HepG2 (cell line): ENCODE results near the gene P2RX1. TPM values are rescaled to one million over a fixed set of nuclear protein-coding genes. Genes with fewer than 3 reads are reported as not detected.

ENCODE experiments used
- ATAC-seq: fragments of 200-7000 bp; cut with Tn5 transposase; 3 replicates; pipeline ENCODE4 v1.9.1; 2020; ENCODE audit warnings: mild to moderate bottlenecking, moderate library complexity
- BruUV-seq: library from RNA; stranded (reverse); fragments of 400-500 nt; replicated peaks from 2 replicates; lab custom pipeline; 2021; lab: Mats Ljungman, UMichigan
- CTCF ChIA-PET: fragments of 300-600 bp; formaldehyde crosslinking; extraction: SDS; loops from one replicate; lab custom pipeline; 2021; ENCODE audit warnings: low total read pairs, inconsistent platforms, low intra/inter-chr PET ratio; lab: Yijun Ruan, JAX
- POLR2A ChIA-PET: fragments of 350-600 bp; sonication (Branson Sonifier 250); formaldehyde crosslinking; loops from one replicate; lab custom pipeline; 2020; ENCODE audit warnings: antibody characterized with exemption, inconsistent platforms; lab: Yijun Ruan, JAX
- DNase-seq: peaks from one replicate; pipeline ENCODE4 v3.0.0-alpha.2; 2015; ENCODE audit warnings: low spot score
- FAIRE-seq: peaks from 3 replicates; lab custom pipeline; 2011; peaks lifted over from hg19 to GRCh38; lab: Jason Lieb, UNC
- H2AFZ ChIP-seq: one replicate; pipeline ENCODE4 v1.6.1; 2011; ENCODE audit warnings: low read length, inconsistent platforms
- H3K27ac ChIP-seq: fragments of 300-600 bp; 3 replicates; pipeline ENCODE4 v1.8.0; 2011; ENCODE audit warnings: mixed run types, mild to moderate bottlenecking, mixed read lengths, low read length, inconsistent platforms; ENCODE audit not compliant: insufficient read depth; ENCODE audit errors: extremely low read length
- H3K27me3 ChIP-seq, 2 experiments: fragments of 200-600 bp in 1 of 2; 2 replicates in 1 of 2; 3 replicates in 1 of 2; pipeline versions ENCODE4 v1.6.0 to v1.8.0; 2011; ENCODE audit warnings: low read length in 2 of 2, mild to moderate bottlenecking in 2 of 2, moderate library complexity in 2 of 2, inconsistent platforms in 1 of 2; ENCODE audit not compliant: insufficient read depth in 2 of 2, control insufficient read depth in 1 of 2
- H3K36me3 ChIP-seq, 2 experiments: fragments of 200-600 bp in 1 of 2; replicated peaks in 1 of 2; 2 replicates in 1 of 2; 3 replicates in 1 of 2; pipeline versions ENCODE4 v1.5.1 to v1.8.0; 2011; ENCODE audit warnings: low read length in 2 of 2, inconsistent platforms in 1 of 2; ENCODE audit not compliant: insufficient read depth in 2 of 2, control insufficient read depth in 1 of 2
- H3K4me1 ChIP-seq: 2 replicates; pipeline ENCODE4 v1.5.1; 2012; ENCODE audit warnings: low read length, inconsistent platforms; ENCODE audit not compliant: insufficient read depth
- H3K4me2 ChIP-seq: 2 replicates; pipeline ENCODE4 v1.6.0; 2011; ENCODE audit warnings: low read depth, low read length, inconsistent platforms
- H3K4me3 ChIP-seq, 3 experiments: fragments of 200-600 bp in 1 of 3; sonication (generic), shearing (Covaris generic) in 1 of 3; replicated peaks in 1 of 3; 2 replicates each; pipeline ENCODE4 v1.5.1; 2011 to 2016; ENCODE audit warnings: low read length in 3 of 3, inconsistent platforms in 2 of 3, low read depth in 2 of 3, mild to moderate bottlenecking in 2 of 3, control low read depth in 1 of 3, mixed read lengths in 1 of 3; ENCODE audit not compliant: insufficient read depth in 1 of 3
- H3K79me2 ChIP-seq: one replicate; pipeline ENCODE4 v1.6.1; 2011; ENCODE audit warnings: low read length, inconsistent platforms; ENCODE audit not compliant: insufficient read depth
- H3K9ac ChIP-seq: 2 replicates; pipeline ENCODE4 v1.6.0; 2011; ENCODE audit warnings: mild to moderate bottlenecking, low read depth, low read length, inconsistent platforms; ENCODE audit not compliant: insufficient read depth
- H3K9me3 ChIP-seq: 2 replicates; pipeline ENCODE4 v1.5.1; 2012; ENCODE audit warnings: mild to moderate bottlenecking, low read length
- H4K20me1 ChIP-seq: 2 replicates; pipeline ENCODE4 v1.6.0; 2011; ENCODE audit warnings: inconsistent platforms, mild to moderate bottlenecking, low read length, moderate library complexity; ENCODE audit not compliant: insufficient read depth
- ARNT2 ChIP-seq: sonication (generic); formaldehyde crosslinking; IDR thresholded peaks from 2 replicates; pipeline ENCODE4 v1.8.0; 2022; ENCODE audit warnings: mild to moderate bottlenecking, low read depth, missing genetic modification reagents, moderate library complexity
- CREB1 ChIP-seq, 2 experiments: fragments of 450-650 bp in 1 of 2; IDR thresholded peaks; 2 replicates each; pipeline ENCODE4 v1.6.1; 2016 to 2017; ENCODE audit warnings: control low read depth in 1 of 2, mild to moderate bottlenecking in 1 of 2, missing compliant biosample characterization in 1 of 2, missing genetic modification characterization in 1 of 2
- FOXM1 ChIP-seq: sonication (generic); formaldehyde crosslinking; IDR thresholded peaks from 2 replicates; pipeline ENCODE4 v1.5.0; 2020; ENCODE audit warnings: missing genetic modification reagents
- KDM3A ChIP-seq: IDR thresholded peaks from 2 replicates; pipeline ENCODE4 v1.6.1; 2018; ENCODE audit warnings: low read depth, missing compliant biosample characterization
- NFRKB ChIP-seq: fragments of 450-650 bp; IDR thresholded peaks from 2 replicates; pipeline ENCODE4 v1.6.1; 2017
- RBAK ChIP-seq: sonication (generic); formaldehyde crosslinking; IDR thresholded peaks from 2 replicates; pipeline ENCODE4 v1.5.1; 2020; ENCODE audit warnings: mild to moderate bottlenecking, missing genetic modification reagents
- SAFB2 ChIP-seq: sonication (generic); formaldehyde crosslinking; IDR thresholded peaks from 2 replicates; pipeline ENCODE4 v1.5.1; 2020; ENCODE audit warnings: missing genetic modification reagents, low read depth, mild to moderate bottlenecking, borderline replicate concordance
- TARDBP ChIP-seq: sonication (generic); formaldehyde crosslinking; IDR thresholded peaks from 2 replicates; pipeline ENCODE4 v1.8.0; 2022; ENCODE audit warnings: mild to moderate bottlenecking, missing genetic modification reagents
- THAP11 ChIP-seq: IDR thresholded peaks from 2 replicates; pipeline ENCODE4 v1.6.1; 2016; ENCODE audit warnings: missing biosample characterization, missing genetic modification reagents
- ZBTB21 ChIP-seq: sonication (generic); formaldehyde crosslinking; IDR thresholded peaks from 2 replicates; pipeline ENCODE4 v1.4.0; 2020; ENCODE audit warnings: missing genetic modification reagents
- ZEB1 ChIP-seq: IDR thresholded peaks from 2 replicates; pipeline ENCODE4 v1.6.1; 2012; ENCODE audit warnings: mild to moderate bottlenecking, low read depth, inconsistent platforms; ENCODE audit not compliant: insufficient replicate concordance
- ZFP36 ChIP-seq: fragments of 150-350 bp; IDR thresholded peaks from 2 replicates; pipeline ENCODE4 v1.6.1; 2018; ENCODE audit warnings: borderline replicate concordance, low read length, low read depth; ENCODE audit not compliant: partially characterized antibody
- ZNF296 ChIP-seq: sonication (generic); formaldehyde crosslinking; conservative IDR thresholded peaks from 2 replicates; pipeline ENCODE4 v1.5.0; 2020; ENCODE audit warnings: mild to moderate bottlenecking, missing genetic modification reagents
- ZNF652 ChIP-seq: IDR thresholded peaks from 2 replicates; pipeline ENCODE4 v1.6.1; 2016; ENCODE audit warnings: low read depth, borderline replicate concordance
- ZNF768 ChIP-seq: sonication (generic); formaldehyde crosslinking; IDR thresholded peaks from 2 replicates; pipeline ENCODE4 v1.4.0; 2020; ENCODE audit warnings: missing genetic modification reagents
- ZNF891 ChIP-seq: sonication (generic); formaldehyde crosslinking; IDR thresholded peaks from 2 replicates; pipeline ENCODE4 v1.5.0; 2020; ENCODE audit warnings: mild to moderate bottlenecking, missing genetic modification reagents
- ZSCAN25 ChIP-seq: sonication (generic); formaldehyde crosslinking; IDR thresholded peaks from 2 replicates; pipeline ENCODE4 v1.8.0; 2022; ENCODE audit warnings: mild to moderate bottlenecking, missing genetic modification reagents
- WGBS: methylation state at CpG from one replicate; pipeline ENCODE4 v1.1.6; 2017; ENCODE audit warnings: low lambda C conversion rate; 5-methylcytosine and 5-hydroxymethylcytosine counted together
- in situ Hi-C: cut with HindIII; loops from 2 replicates; pipeline ENCODE4 v1.10.0; 2017; ENCODE audit warnings: low pct_unique_long_range_greater_than_20kb; ENCODE audit not compliant: extremely low pct_ligation_motif_present
- intact Hi-C: fragments of 100-400 bp; cut with micrococcal nuclease; formaldehyde crosslinking; loops from one replicate; pipeline ENCODE4 v1.10.0; 2022; ENCODE audit not compliant: unreplicated experiment
- polyA plus RNA-seq, 8 experiments: library from polyadenylated mRNA; depleted of rRNA in 3 of 8; stranded (reverse) in 7 of 8; unstranded in 1 of 8; fragments of >200 nt; fragmentation: Illumina TruSeq in 4 of 8; extraction: Trizol in 4 of 8; gene quantifications; 2 replicates each; pipeline versions ENCODE4 v1.2.1 to v1.2.3, GENCODE V29; 2011 to 2016; ENCODE audit warnings: low read depth in 4 of 8, missing spikeins in 1 of 8, mixed read lengths in 1 of 8; ENCODE audit not compliant: insufficient read depth in 1 of 8
- total RNA-seq, 5 experiments: library from RNA; depleted of rRNA; stranded (reverse); fragments of >200 nt; fragmentation: Illumina TruSeq; extraction: Trizol; gene quantifications; 2 replicates each; pipeline ENCODE4 v1.2.3, GENCODE V29; 2016; ENCODE audit warnings: low read depth in 1 of 5
- TF ChIP-seq, protein P1 (sequence below): IDR thresholded peaks from 2 replicates; pipeline ENCODE4 v1.4.0; 2020; ENCODE audit warnings: mild to moderate bottlenecking, missing genetic modification reagents

P2RX1 gene
- total and polyA plus RNA-seq, 2 of the 13 experiments (the other 11 are each of a cell fraction or from before 2014, with no cell fraction given), result 0.04 to 0.50 TPM

- ATAC-seq (peak; percentile 60; the same call in 2 of the 3 replicates), DNase-seq (no peak), FAIRE-seq (no peak)
- no peak overlapping the region for H3K4me2 ChIP-seq
- POLR2A ChIA-PET, result no interaction called here
- H4K20me1 ChIP-seq, result no peaks in the 10 kb centered on the region
- H3K79me2 ChIP-seq, result no peaks in the 10 kb centered on the region
- H3K27me3 ChIP-seq, result no peaks in the 10 kb centered on the region
- H3K9me3 ChIP-seq, result no peaks in the 10 kb centered on the region
- H3K9ac ChIP-seq, result no peak overlapping the region
- H3K27ac ChIP-seq, result no peak overlapping the region
- no peaks in the 10 kb centered on the region; a peak in 1 of 5 replicates for H3K36me3 ChIP-seq
- TF ChIP-seq SAFB2 (CRISPR knock-in tag) (no peak), ARNT2 (no peak), ZNF768 (CRISPR knock-in tag) (peak; percentile 64), ZNF296 (CRISPR knock-in tag) (no peak), ZFP36 (peak; percentile 72), ZBTB21 (CRISPR knock-in tag) (no peak)
- in situ Hi-C loops, result no loop called here
- intact Hi-C loops, result no loop called here
- CTCF ChIA-PET, result no interaction called here
- H2AFZ ChIP-seq, result no peak overlapping the region
- H3K4me1 ChIP-seq, result no peaks in the 10 kb centered on the region
- BruUV-seq, result no TSS peak
- WGBS, result 70% methylated on average over 4 of the region's 4 CpGs
- H3K4me3 ChIP-seq, result no peak overlapping the region
These were observed 30.3 kb downstream of the P2RX1 start for GRCh38 chr17:3885970-3886369.

DNA sequence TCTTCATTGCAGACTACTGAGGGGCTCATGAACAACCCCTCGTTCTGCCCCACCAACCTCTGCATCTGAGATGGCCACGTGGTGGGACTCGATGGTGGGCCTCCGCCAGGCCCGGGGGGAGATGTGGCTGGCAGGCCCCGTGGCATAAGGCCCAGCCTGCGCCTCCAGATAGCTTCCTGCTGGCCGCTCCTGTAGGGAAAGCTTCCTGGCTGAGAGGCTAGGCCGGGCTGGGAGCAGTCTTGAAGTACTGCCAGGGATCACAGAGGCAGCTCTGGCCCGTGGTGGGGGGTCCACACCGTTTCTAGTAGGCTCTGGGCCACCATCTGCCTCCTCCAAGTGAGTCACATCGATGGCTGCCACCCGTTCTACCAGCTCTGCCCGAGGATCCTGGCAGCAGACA is 31.0 kb downstream of the P2RX1 start:
- intact Hi-C loops (no loop called here), in situ Hi-C loops (no loop called here)
- 81% methylated on average over 5 of the region's 14 CpGs for WGBS
- ATAC-seq, result no peak
- no peak for FAIRE-seq
- Histone ChIP-seq H3K4me1 (peaks cover 1% of the 10 kb centered on the region; the same call in 1 of the 2 replicates), H4K20me1 (no peaks in the 10 kb centered on the region), H3K4me2 (no peak overlapping the region), H3K9me3 (no peaks in the 10 kb centered on the region), H3K27ac (no peak overlapping the region), H3K9ac (no peak overlapping the region), H3K36me3 (no peaks in the 10 kb centered on the region; a peak in 1 of 5 replicates), H3K4me3 (no peak overlapping the region), H3K27me3 (no peaks in the 10 kb centered on the region), H2AFZ (no peak overlapping the region), H3K79me2 (no peaks in the 10 kb centered on the region)
- CTCF ChIA-PET, result no interaction called here
- no TSS peak for BruUV-seq
- no peak for DNase-seq
- POLR2A ChIA-PET, result no interaction called here
- TF ChIP-seq ZEB1, result no peak
- TF ChIP-seq NFRKB, result no peak
- no peak for TF ChIP-seq KDM3A (CRISPR knock-in tag)
- no peak for TF ChIP-seq THAP11 (CRISPR knock-in tag)
- TF ChIP-seq ZNF891, result no peak
- TF ChIP-seq RBAK (CRISPR knock-in tag), result no peak
- TF ChIP-seq ZNF296 (CRISPR knock-in tag), result no peak
- no peak for TF ChIP-seq FOXM1 (CRISPR knock-in tag)
- no peak for TF ChIP-seq ZSCAN25 (CRISPR knock-in tag)
- TF ChIP-seq CREB1 (IDR thresholded peaks at IDR 0.05), result no peak
- no peak for TF ChIP-seq CREB1 (CRISPR knock-in tag; IDR thresholded peaks at IDR 0.05)
- TF ChIP-seq TARDBP (CRISPR knock-in tag), result no peak
- no peak for TF ChIP-seq ZNF652
- TF ChIP-seq, protein P1, sequence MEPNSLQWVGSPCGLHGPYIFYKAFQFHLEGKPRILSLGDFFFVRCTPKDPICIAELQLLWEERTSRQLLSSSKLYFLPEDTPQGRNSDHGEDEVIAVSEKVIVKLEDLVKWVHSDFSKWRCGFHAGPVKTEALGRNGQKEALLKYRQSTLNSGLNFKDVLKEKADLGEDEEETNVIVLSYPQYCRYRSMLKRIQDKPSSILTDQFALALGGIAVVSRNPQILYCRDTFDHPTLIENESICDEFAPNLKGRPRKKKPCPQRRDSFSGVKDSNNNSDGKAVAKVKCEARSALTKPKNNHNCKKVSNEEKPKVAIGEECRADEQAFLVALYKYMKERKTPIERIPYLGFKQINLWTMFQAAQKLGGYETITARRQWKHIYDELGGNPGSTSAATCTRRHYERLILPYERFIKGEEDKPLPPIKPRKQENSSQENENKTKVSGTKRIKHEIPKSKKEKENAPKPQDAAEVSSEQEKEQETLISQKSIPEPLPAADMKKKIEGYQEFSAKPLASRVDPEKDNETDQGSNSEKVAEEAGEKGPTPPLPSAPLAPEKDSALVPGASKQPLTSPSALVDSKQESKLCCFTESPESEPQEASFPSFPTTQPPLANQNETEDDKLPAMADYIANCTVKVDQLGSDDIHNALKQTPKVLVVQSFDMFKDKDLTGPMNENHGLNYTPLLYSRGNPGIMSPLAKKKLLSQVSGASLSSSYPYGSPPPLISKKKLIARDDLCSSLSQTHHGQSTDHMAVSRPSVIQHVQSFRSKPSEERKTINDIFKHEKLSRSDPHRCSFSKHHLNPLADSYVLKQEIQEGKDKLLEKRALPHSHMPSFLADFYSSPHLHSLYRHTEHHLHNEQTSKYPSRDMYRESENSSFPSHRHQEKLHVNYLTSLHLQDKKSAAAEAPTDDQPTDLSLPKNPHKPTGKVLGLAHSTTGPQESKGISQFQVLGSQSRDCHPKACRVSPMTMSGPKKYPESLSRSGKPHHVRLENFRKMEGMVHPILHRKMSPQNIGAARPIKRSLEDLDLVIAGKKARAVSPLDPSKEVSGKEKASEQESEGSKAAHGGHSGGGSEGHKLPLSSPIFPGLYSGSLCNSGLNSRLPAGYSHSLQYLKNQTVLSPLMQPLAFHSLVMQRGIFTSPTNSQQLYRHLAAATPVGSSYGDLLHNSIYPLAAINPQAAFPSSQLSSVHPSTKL (CRISPR knock-in tag), result no peak
